Activated naive CD8-positive, alpha-beta T cell treated with anti-CD3 and anti-CD28 coated beads, Interleukin-2, amount 50 U/mL, for 24 hours (primary cell): ENCODE measurements around the gene IRAK3.

Experiments used
- ATAC-seq: fragments of 150-1000 bp; cut with Tn5 transposase; one replicate; pipeline ENCODE4 v1.10.0; 2021
- DNase-seq: peaks from one replicate; pipeline ENCODE4 v3.0.0; 2021
- H3K27ac Mint-ChIP-seq: one replicate; pipeline ENCODE4 v1.8.0; 2021; ENCODE audit warnings: mild to moderate bottlenecking, mixed read lengths
- H3K27me3 Mint-ChIP-seq: one replicate; pipeline ENCODE4 v1.8.0; 2021; ENCODE audit warnings: mixed read lengths
- H3K36me3 Mint-ChIP-seq: one replicate; pipeline ENCODE4 v1.8.0; 2021; ENCODE audit warnings: low read depth, mixed read lengths
- H3K4me1 Mint-ChIP-seq: one replicate; pipeline ENCODE4 v1.8.0; 2021; ENCODE audit warnings: mixed read lengths
- H3K4me3 Mint-ChIP-seq: one replicate; pipeline ENCODE4 v1.8.0; 2021; ENCODE audit warnings: mild to moderate bottlenecking, moderate library complexity, mixed read lengths
- H3K9me3 Mint-ChIP-seq: one replicate; pipeline ENCODE4 v1.8.0; 2021; ENCODE audit warnings: mixed read lengths

The IRAK3 gene

GRCh38 chr12:66242311-66242710 is 53.3 kb downstream of the IRAK3 start:
- H3K27ac Mint-ChIP-seq, result no peak overlapping the region
- no peaks in the 10 kb centered on the region for H3K9me3 Mint-ChIP-seq
- no peaks in the 10 kb centered on the region for H3K4me1 Mint-ChIP-seq
- H3K4me3 Mint-ChIP-seq, result no peak overlapping the region
- no peaks in the 10 kb centered on the region for H3K36me3 Mint-ChIP-seq
- DNase-seq (no peak), ATAC-seq (no peak)
- peaks cover 8% of the 10 kb centered on the region for H3K27me3 Mint-ChIP-seq

DNA sequence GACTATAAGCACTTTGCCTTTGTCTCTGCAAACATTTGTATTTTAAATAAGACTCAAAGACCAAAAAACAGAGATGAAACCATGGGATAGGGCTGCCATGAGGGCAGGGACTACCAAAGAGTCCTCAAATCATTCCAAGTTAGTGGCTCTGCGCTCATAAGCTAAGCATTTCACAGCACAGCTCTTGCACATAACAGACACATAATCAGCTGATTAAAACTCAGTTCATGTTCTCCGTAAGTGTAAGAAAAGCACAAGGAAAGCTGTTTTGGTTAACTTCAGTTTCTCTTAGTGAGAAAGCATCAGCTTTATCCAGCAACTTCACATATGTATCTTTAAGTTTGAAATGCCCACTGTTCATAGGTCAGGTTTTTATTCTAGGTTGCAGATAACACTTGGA is 54.9 kb downstream of the IRAK3 start:
- Mint-ChIP-seq H3K27me3 (peaks cover 2% of the 10 kb centered on the region), H3K36me3 (no peaks in the 10 kb centered on the region), H3K9me3 (no peaks in the 10 kb centered on the region), H3K27ac (no peak overlapping the region), H3K4me1 (no peaks in the 10 kb centered on the region), H3K4me3 (no peak overlapping the region)
- DNase-seq (no peak), ATAC-seq (no peak)

- no peak for DNase-seq
- no peak for ATAC-seq
- Mint-ChIP-seq H3K9me3 (no peaks in the 10 kb centered on the region), H3K27me3 (no peaks in the 10 kb centered on the region), H3K36me3 (no peaks in the 10 kb centered on the region), H3K4me3 (no peak overlapping the region), H3K4me1 (no peaks in the 10 kb centered on the region), H3K27ac (no peak overlapping the region)
Observed at GRCh38 chr12:66244446-66244845, 55.4 kb downstream of the IRAK3 start.

GRCh38 chr12:66247741-66248140 is 58.7 kb downstream of the IRAK3 start:
- no peaks in the 10 kb centered on the region for H3K4me1 Mint-ChIP-seq
- DNase-seq, result no peak
- H3K27ac Mint-ChIP-seq, result no peak overlapping the region
- no peak overlapping the region for H3K4me3 Mint-ChIP-seq
- H3K27me3 Mint-ChIP-seq, result no peaks in the 10 kb centered on the region
- no peaks in the 10 kb centered on the region for H3K9me3 Mint-ChIP-seq
- no peak for ATAC-seq
- no peaks in the 10 kb centered on the region for H3K36me3 Mint-ChIP-seq

DNA sequence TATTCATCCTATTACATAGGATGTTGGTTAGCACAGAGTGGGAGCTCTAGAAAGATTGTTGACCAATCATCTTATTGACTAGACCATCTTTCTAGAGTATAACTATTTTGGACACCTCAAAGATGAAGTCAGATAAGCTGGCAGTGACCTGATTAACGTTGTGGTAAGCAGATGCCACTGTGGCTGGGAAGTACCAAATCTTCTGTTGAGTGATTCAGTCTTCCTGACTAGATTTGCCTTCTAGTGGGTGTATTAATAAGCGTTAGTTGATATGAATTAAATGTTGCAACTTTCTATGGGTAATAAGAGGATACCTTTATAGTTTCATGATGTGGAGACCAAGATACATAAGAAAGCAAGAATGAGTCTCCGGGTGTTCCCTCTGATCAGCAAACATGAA is 62.0 kb downstream of the IRAK3 start:
- Mint-ChIP-seq H3K27ac (no peak overlapping the region), H3K27me3 (no peaks in the 10 kb centered on the region), H3K4me1 (no peaks in the 10 kb centered on the region), H3K36me3 (no peaks in the 10 kb centered on the region), H3K4me3 (no peak overlapping the region), H3K9me3 (no peaks in the 10 kb centered on the region)
- no peak for DNase-seq
- no peak for ATAC-seq

- no peak for ATAC-seq
- no peaks in the 10 kb centered on the region for H3K9me3 Mint-ChIP-seq
- H3K4me3 Mint-ChIP-seq, result no peak overlapping the region
- H3K4me1 Mint-ChIP-seq, result no peaks in the 10 kb centered on the region
- H3K36me3 Mint-ChIP-seq, result no peaks in the 10 kb centered on the region
- DNase-seq, result no peak
- H3K27me3 Mint-ChIP-seq, result peaks cover 1% of the 10 kb centered on the region
- no peak overlapping the region for H3K27ac Mint-ChIP-seq
Observed at GRCh38 chr12:66252771-66253170, 63.8 kb downstream of the IRAK3 start.

GRCh38 chr12:66255737-66256136 is 66.7 kb downstream of the IRAK3 start:
- DNase-seq, result no peak
- Mint-ChIP-seq H3K27me3 (peaks cover 1% of the 10 kb centered on the region), H3K36me3 (no peaks in the 10 kb centered on the region), H3K9me3 (no peaks in the 10 kb centered on the region), H3K4me1 (no peaks in the 10 kb centered on the region), H3K4me3 (no peak overlapping the region), H3K27ac (no peak overlapping the region)
- no peak for ATAC-seq

DNA sequence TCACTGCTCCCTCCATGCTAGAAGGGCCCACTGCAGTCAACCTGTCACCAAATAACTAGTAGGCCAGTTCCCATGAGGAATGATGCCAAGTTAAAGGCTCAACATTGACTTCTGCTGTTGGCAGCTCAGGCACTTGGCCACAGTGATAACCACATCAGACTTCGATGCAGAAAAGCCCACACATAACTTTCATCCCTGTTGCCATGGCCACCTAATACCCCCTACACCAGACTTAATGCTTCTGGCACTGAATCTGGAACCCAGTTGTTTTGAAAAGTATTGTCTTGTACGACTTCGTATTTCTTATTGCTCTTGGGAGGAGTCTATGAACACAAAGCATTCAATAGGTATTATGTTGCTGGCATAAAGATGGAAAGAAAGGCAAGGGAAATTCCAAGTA is 69.0 kb downstream of the IRAK3 start:
- no peak overlapping the region for H3K27ac Mint-ChIP-seq
- peaks cover 3% of the 10 kb centered on the region for H3K27me3 Mint-ChIP-seq
- no peaks in the 10 kb centered on the region for H3K36me3 Mint-ChIP-seq
- no peaks in the 10 kb centered on the region for H3K9me3 Mint-ChIP-seq
- no peaks in the 10 kb centered on the region for H3K4me1 Mint-ChIP-seq
- no peak for ATAC-seq
- DNase-seq, result no peak
- no peak overlapping the region for H3K4me3 Mint-ChIP-seq

DNA sequence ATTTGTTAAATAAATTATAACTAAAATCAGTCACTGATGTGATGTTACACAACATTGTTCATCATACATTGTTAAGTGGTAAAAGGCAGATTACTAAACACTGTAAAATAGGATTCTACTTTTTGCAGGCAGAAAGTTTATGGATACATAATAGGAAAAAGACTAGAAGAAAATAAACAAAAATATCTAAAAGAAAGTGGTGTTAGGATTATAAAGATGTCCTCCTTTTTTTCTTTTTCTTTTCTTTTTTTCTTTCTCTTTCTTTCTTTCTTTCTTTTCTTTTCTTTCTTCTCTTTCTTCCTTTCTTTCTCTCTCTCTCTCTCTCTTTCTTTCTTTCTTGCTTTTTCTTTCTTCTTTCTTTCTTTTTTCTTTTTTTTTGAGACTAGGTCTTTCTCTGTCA is 73.7 kb downstream of the IRAK3 start:
- Mint-ChIP-seq H3K4me1 (no peaks in the 10 kb centered on the region), H3K9me3 (no peaks in the 10 kb centered on the region), H3K27me3 (peaks cover 2% of the 10 kb centered on the region), H3K36me3 (no peaks in the 10 kb centered on the region), H3K27ac (no peak overlapping the region), H3K4me3 (no peak overlapping the region)
- DNase-seq (no peak), ATAC-seq (no peak)

DNA sequence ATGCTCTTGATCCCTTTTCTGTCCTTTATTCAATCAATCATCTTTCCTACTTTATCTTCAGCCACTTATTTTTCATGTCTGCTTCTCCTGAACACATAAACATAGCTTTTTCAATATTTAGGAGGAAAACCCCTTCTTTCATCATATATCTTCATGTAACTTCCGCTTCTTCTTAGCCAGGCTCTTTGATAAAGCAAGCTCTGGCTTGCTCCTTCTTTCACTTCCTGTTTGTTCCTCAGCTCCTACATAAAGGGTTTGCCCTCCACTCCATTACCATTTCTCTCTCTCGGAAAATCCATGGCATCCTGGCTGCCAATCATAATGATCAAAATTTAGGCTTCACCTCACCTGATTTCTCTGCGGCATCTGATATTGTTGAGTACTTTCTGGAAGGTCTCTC is 79.5 kb downstream of the IRAK3 start:
- no peaks in the 10 kb centered on the region for H3K4me1 Mint-ChIP-seq
- no peak overlapping the region for H3K4me3 Mint-ChIP-seq
- no peaks in the 10 kb centered on the region for H3K36me3 Mint-ChIP-seq
- no peaks in the 10 kb centered on the region for H3K9me3 Mint-ChIP-seq
- DNase-seq, result no peak
- no peak for ATAC-seq
- H3K27ac Mint-ChIP-seq, result no peak overlapping the region
- no peaks in the 10 kb centered on the region for H3K27me3 Mint-ChIP-seq

DNA sequence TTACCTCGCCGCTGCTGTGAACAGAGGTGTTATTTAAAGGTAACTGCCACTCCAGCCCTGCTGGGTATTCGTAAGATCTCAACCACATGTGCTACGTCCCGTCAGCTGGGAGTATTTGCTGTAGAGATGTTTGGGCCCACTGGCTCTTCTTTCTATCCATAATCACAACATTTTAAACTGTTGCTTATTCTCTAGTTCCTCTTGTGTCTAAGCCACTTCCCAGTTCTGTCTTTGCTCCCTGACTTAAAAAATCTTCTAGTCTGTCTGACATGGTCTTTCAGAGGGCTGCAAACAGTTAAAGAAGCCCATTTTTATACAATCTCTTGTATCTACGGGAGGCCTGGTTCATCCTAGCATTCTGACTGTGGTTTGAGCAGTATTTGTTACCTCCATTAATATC is 80.1 kb downstream of the IRAK3 start:
- H3K36me3 Mint-ChIP-seq, result no peaks in the 10 kb centered on the region
- H3K4me3 Mint-ChIP-seq, result no peak overlapping the region
- H3K27ac Mint-ChIP-seq, result no peak overlapping the region
- DNase-seq (no peak), ATAC-seq (no peak)
- no peaks in the 10 kb centered on the region for H3K27me3 Mint-ChIP-seq
- H3K9me3 Mint-ChIP-seq, result no peaks in the 10 kb centered on the region
- H3K4me1 Mint-ChIP-seq, result no peaks in the 10 kb centered on the region

DNA sequence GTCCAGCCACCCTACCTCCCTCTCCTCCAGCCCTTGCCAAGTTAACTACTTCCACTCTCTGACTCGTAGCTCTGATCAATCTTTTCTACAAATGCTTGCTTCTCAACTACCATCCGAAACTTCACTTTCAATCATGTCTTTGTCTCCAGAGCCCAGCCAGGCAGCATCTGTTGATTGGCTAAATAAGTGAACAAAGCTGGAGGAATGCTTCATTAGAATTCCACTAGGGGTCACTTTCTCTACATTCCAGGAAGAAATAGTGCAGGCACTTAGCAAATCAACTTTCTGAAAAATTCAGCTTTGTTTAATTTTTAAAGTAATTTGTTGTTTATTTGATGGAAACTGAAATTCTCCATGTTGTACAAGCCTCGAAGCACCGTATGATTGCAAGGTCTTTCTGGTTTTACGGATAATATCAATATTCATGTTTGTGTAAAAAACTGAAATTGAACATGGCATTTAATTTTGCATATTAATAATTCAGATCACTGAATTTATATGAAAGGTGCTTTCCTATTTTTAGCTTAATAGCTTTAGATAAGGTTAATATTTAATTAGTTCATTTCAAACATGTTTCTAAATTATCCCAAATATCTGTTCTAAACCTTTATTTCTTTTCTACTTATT is 80.9 kb downstream of the IRAK3 start:
- H3K27ac Mint-ChIP-seq, result no peak overlapping the region
- H3K36me3 Mint-ChIP-seq, result no peaks in the 10 kb centered on the region
- no peak overlapping the region for H3K4me3 Mint-ChIP-seq
- no peaks in the 10 kb centered on the region for H3K9me3 Mint-ChIP-seq
- no peaks in the 10 kb centered on the region for H3K4me1 Mint-ChIP-seq
- DNase-seq (no peak), ATAC-seq (no peak)
- no peaks in the 10 kb centered on the region for H3K27me3 Mint-ChIP-seq

DNA sequence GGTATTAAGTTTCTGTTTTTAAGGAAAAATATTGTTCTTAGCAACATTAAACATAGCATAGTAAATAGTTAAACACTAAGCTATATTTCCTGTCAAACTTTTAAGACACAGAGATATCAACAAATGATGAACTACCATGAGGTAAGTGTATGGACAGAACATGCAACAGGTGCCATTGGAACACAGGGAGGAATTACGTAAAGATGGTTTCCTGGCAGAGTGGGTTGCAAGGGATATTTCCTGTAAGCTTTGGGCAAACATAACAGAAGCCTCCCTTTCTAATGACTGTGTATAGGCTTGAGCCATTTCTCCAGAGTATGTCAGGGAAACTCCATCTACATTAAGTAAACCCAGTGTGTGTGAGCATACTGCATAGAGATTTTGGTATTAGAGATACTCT is 81.6 kb downstream of the IRAK3 start:
- Mint-ChIP-seq H3K9me3 (no peaks in the 10 kb centered on the region), H3K27ac (no peak overlapping the region), H3K36me3 (no peaks in the 10 kb centered on the region), H3K27me3 (no peaks in the 10 kb centered on the region), H3K4me3 (no peak overlapping the region), H3K4me1 (no peaks in the 10 kb centered on the region)
- ATAC-seq (no peak), DNase-seq (no peak)

DNA sequence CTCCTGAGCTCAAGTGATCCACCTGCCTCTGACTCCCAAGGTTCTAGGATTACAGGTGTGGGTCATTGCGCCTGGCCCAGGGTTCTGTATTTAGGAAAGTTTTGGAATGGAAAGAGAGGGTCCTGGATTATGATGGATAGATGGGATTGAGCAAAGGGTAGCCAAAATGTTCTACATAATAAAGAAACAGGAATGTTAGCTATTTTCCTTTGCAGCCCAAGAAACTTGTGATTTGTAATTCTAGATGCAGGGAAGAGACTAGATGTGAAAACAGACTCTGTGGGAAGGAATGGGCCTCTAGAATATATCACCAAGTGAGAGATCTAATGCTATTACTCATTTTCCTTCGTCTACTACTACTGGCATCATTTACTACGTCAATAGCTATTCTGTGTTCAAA is 83.6 kb downstream of the IRAK3 start:
- H3K4me3 Mint-ChIP-seq, result no peak overlapping the region
- ATAC-seq (no peak), DNase-seq (no peak)
- H3K27ac Mint-ChIP-seq, result no peak overlapping the region
- no peaks in the 10 kb centered on the region for H3K36me3 Mint-ChIP-seq
- H3K27me3 Mint-ChIP-seq, result no peaks in the 10 kb centered on the region
- no peaks in the 10 kb centered on the region for H3K9me3 Mint-ChIP-seq
- H3K4me1 Mint-ChIP-seq, result peaks cover 7% of the 10 kb centered on the region

GRCh38 chr12:66273147-66273546 is 84.1 kb downstream of the IRAK3 start:
- Mint-ChIP-seq H3K4me3 (no peak overlapping the region), H3K9me3 (no peaks in the 10 kb centered on the region), H3K36me3 (no peaks in the 10 kb centered on the region), H3K27ac (no peak overlapping the region), H3K27me3 (no peaks in the 10 kb centered on the region), H3K4me1 (peaks cover 7% of the 10 kb centered on the region)
- DNase-seq, result no peak
- no peak for ATAC-seq

GRCh38 chr12:66275040-66275439 is 86.0 kb downstream of the IRAK3 start:
- H3K27me3 Mint-ChIP-seq, result no peaks in the 10 kb centered on the region
- ATAC-seq, result no peak

More at GRCh38 chr12:66275040-66275439, 86.0 kb downstream of the IRAK3 start:
- Mint-ChIP-seq H3K27ac (no peak overlapping the region), H3K36me3 (no peaks in the 10 kb centered on the region), H3K4me1 (peaks cover 16% of the 10 kb centered on the region), H3K4me3 (no peak overlapping the region), H3K9me3 (no peaks in the 10 kb centered on the region)
- DNase-seq, result no peak
